GM12878 (cell line): ENCODE results near the gene NCAPD3. TPM values are rescaled to one million over a fixed set of nuclear protein-coding genes. Genes with fewer than 3 reads are reported as not detected.

Experiments used
- CHD4 ChIP-seq: fragments of 200-600 bp; sonication (generic); IDR thresholded peaks from 2 replicates; pipeline ENCODE4 v1.6.1; 2016; ENCODE audit warnings: mild to moderate bottlenecking
- DPF2 ChIP-seq: fragments of 450-650 bp; IDR thresholded peaks from 2 replicates; pipeline ENCODE4 v1.6.1; 2017; ENCODE audit warnings: mild to moderate bottlenecking
- ETV6 ChIP-seq, 2 experiments: fragments of 450-650 bp in 1 of 2; IDR thresholded peaks in 1 of 2; conservative IDR thresholded peaks in 1 of 2; 2 replicates each; pipeline ENCODE4 v1.6.1; 2014; ENCODE audit warnings: antibody characterized with exemption in 1 of 2, borderline replicate concordance in 1 of 2, low read depth in 1 of 2, mild to moderate bottlenecking in 1 of 2, moderate library complexity in 1 of 2
- IKZF1 ChIP-seq: fragments of 450-650 bp; conservative IDR thresholded peaks from 2 replicates; pipeline ENCODE4 v1.6.1; 2017; ENCODE audit warnings: antibody characterized with exemption, mild to moderate bottlenecking
- MYC ChIP-seq: IDR thresholded peaks from 2 replicates; pipeline ENCODE4 v1.6.1; 2011; ENCODE audit warnings: mild to moderate bottlenecking, low read length, moderate library complexity, inconsistent platforms; ENCODE audit not compliant: insufficient read depth, insufficient replicate concordance, insufficient read length, severe bottlenecking
- PAX5 ChIP-seq: IDR thresholded peaks from 2 replicates; pipeline ENCODE4 v1.6.1; 2011; ENCODE audit warnings: low read depth, low read length, borderline replicate concordance
- POU2F2 ChIP-seq: IDR thresholded peaks from 3 replicates; pipeline ENCODE4 v1.6.1; 2011; ENCODE audit warnings: low read depth, mild to moderate bottlenecking, low read length, borderline replicate concordance
- RB1 ChIP-seq: fragments of 450-650 bp; formaldehyde crosslinking; IDR thresholded peaks from 2 replicates; pipeline ENCODE4 v1.6.1; 2017; ENCODE audit warnings: mild to moderate bottlenecking, borderline replicate concordance
- RELB ChIP-seq: fragments of 450-650 bp; IDR thresholded peaks from 2 replicates; pipeline ENCODE4 v1.6.1; 2017; ENCODE audit warnings: low read depth, mild to moderate bottlenecking, moderate library complexity
- SIX5 ChIP-seq: IDR thresholded peaks from 2 replicates; pipeline ENCODE4 v1.6.1; 2011; ENCODE audit warnings: mild to moderate bottlenecking, low read depth, low read length, moderate library complexity; ENCODE audit not compliant: severe bottlenecking
- TBL1XR1 ChIP-seq: IDR thresholded peaks from 2 replicates; pipeline ENCODE4 v1.6.1; 2012; ENCODE audit warnings: low read depth, low read length, improper control_type of control experiment
- TCF12 ChIP-seq: IDR thresholded peaks from 2 replicates; pipeline ENCODE4 v1.6.1; 2011; ENCODE audit warnings: low read depth, mild to moderate bottlenecking, low read length
- USF2 ChIP-seq: IDR thresholded peaks from 2 replicates; pipeline ENCODE4 v1.6.1; 2011; ENCODE audit warnings: low read depth, low read length, improper control_type of control experiment, borderline replicate concordance
- YY1 ChIP-seq: IDR thresholded peaks from 2 replicates; pipeline ENCODE4 v1.6.1; 2011; ENCODE audit warnings: low read depth, mild to moderate bottlenecking, low read length
- polyA plus RNA-seq, 11 experiments: library from polyadenylated mRNA; depleted of rRNA in 4 of 11; unstranded in 6 of 11; stranded (reverse) in 5 of 11; fragments of >200 nt; fragmentation: Nextera tagmentation in 4 of 11; fragmentation: Illumina TruSeq in 1 of 11; extraction: Ambion mirVana in 4 of 11; extraction: Trizol in 1 of 11; gene quantifications; 1 replicate in 1 of 11; 2 replicates in 10 of 11; pipeline versions ENCODE4 v1.2.1 to v1.2.3, GENCODE V29; 2011 to 2016; ENCODE audit warnings: inconsistent platforms in 2 of 11, missing spikeins in 2 of 11, low read depth in 1 of 11
- total RNA-seq, 4 experiments: library from RNA; depleted of rRNA in 3 of 4; stranded (reverse); fragments of >200 nt in 3 of 4; fragmentation: Illumina TruSeq in 1 of 4; extraction: Trizol in 1 of 4; gene quantifications; 2 replicates each; pipeline versions ENCODE4 v1.2.1 to v1.2.3, GENCODE V29; 2013 to 2021
- TF ChIP-seq, protein P1 (sequence below): fragments of 450-650 bp; IDR thresholded peaks from 2 replicates; pipeline ENCODE4 v1.6.1; 2018; ENCODE audit warnings: mild to moderate bottlenecking, low read depth, moderate library complexity; ENCODE audit not compliant: partially characterized antibody
- TF ChIP-seq, protein P2 (sequence below): fragments of 450-650 bp; conservative IDR thresholded peaks from 2 replicates; pipeline ENCODE4 v1.6.1; 2017; ENCODE audit warnings: mild to moderate bottlenecking, moderate library complexity
- TF ChIP-seq, protein P3 (sequence below): IDR thresholded peaks from 2 replicates; pipeline ENCODE4 v1.6.1; 2012; ENCODE audit warnings: mild to moderate bottlenecking, low read depth, low read length

Gene NCAPD3
- total and polyA plus RNA-seq, 10 of the 15 experiments (the other 5 are each of a cell fraction or from before 2014, with no cell fraction given), result 14.9 to 58.2 (median 48.2) TPM

GRCh38 chr11:134253188-134253993 is 29.6 kb upstream of the NCAPD3 start, which contains the start of the genes ACAD8 and THYN1 (continued):
- TF ChIP-seq, protein P1, sequence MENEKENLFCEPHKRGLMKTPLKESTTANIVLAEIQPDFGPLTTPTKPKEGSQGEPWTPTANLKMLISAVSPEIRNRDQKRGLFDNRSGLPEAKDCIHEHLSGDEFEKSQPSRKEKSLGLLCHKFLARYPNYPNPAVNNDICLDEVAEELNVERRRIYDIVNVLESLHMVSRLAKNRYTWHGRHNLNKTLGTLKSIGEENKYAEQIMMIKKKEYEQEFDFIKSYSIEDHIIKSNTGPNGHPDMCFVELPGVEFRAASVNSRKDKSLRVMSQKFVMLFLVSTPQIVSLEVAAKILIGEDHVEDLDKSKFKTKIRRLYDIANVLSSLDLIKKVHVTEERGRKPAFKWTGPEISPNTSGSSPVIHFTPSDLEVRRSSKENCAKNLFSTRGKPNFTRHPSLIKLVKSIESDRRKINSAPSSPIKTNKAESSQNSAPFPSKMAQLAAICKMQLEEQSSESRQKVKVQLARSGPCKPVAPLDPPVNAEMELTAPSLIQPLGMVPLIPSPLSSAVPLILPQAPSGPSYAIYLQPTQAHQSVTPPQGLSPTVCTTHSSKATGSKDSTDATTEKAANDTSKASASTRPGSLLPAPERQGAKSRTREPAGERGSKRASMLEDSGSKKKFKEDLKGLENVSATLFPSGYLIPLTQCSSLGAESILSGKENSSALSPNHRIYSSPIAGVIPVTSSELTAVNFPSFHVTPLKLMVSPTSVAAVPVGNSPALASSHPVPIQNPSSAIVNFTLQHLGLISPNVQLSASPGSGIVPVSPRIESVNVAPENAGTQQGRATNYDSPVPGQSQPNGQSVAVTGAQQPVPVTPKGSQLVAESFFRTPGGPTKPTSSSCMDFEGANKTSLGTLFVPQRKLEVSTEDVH, result no peak
- TF ChIP-seq MYC (no peak), RELB (peak; percentile 49; the same call in 1 of the 2 replicates), POU2F2 (no peak), RB1 (peak; percentile 85; the same call in 1 of the 2 replicates), YY1 (peak; percentile 28; the same call in 1 of the 2 replicates), USF2 (no peak), CHD4 (no peak), DPF2 (no peak), TBL1XR1 (peak; percentile 55; the same call in 1 of the 2 replicates), TCF12 (0 out of 2 replicates have a peak, but pooled peaks have one; percentile 46), IKZF1 (peak; percentile 99), SIX5 (peak; percentile 94), PAX5 (no peak), ETV6 (conservative IDR thresholded peaks at IDR 0.05 in 1 of 2, IDR thresholded peaks at IDR 0.05 in 1 of 2; ENCODE audit: borderline replicate concordance in 1 of 2, low read depth in 1 of 2) (no peak)
- TF ChIP-seq, protein P2, sequence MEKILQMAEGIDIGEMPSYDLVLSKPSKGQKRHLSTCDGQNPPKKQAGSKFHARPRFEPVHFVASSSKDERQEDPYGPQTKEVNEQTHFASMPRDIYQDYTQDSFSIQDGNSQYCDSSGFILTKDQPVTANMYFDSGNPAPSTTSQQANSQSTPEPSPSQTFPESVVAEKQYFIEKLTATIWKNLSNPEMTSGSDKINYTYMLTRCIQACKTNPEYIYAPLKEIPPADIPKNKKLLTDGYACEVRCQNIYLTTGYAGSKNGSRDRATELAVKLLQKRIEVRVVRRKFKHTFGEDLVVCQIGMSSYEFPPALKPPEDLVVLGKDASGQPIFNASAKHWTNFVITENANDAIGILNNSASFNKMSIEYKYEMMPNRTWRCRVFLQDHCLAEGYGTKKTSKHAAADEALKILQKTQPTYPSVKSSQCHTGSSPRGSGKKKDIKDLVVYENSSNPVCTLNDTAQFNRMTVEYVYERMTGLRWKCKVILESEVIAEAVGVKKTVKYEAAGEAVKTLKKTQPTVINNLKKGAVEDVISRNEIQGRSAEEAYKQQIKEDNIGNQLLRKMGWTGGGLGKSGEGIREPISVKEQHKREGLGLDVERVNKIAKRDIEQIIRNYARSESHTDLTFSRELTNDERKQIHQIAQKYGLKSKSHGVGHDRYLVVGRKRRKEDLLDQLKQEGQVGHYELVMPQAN, result peak; percentile 42
- TF ChIP-seq, protein P3, sequence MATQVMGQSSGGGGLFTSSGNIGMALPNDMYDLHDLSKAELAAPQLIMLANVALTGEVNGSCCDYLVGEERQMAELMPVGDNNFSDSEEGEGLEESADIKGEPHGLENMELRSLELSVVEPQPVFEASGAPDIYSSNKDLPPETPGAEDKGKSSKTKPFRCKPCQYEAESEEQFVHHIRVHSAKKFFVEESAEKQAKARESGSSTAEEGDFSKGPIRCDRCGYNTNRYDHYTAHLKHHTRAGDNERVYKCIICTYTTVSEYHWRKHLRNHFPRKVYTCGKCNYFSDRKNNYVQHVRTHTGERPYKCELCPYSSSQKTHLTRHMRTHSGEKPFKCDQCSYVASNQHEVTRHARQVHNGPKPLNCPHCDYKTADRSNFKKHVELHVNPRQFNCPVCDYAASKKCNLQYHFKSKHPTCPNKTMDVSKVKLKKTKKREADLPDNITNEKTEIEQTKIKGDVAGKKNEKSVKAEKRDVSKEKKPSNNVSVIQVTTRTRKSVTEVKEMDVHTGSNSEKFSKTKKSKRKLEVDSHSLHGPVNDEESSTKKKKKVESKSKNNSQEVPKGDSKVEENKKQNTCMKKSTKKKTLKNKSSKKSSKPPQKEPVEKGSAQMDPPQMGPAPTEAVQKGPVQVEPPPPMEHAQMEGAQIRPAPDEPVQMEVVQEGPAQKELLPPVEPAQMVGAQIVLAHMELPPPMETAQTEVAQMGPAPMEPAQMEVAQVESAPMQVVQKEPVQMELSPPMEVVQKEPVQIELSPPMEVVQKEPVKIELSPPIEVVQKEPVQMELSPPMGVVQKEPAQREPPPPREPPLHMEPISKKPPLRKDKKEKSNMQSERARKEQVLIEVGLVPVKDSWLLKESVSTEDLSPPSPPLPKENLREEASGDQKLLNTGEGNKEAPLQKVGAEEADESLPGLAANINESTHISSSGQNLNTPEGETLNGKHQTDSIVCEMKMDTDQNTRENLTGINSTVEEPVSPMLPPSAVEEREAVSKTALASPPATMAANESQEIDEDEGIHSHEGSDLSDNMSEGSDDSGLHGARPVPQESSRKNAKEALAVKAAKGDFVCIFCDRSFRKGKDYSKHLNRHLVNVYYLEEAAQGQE, result no peak
